Urothelium cell line (cell line): ENCODE data around the gene GSTA1.
A peak's percentile ranks its signal among the peaks of the same experiment; 100 is the strongest.
"Not testable (repeated sequence)": the region's sequence is repeated elsewhere in the genome, so short reads cannot be mapped to it uniquely, and the experiment has no call there.

ENCODE experiments used
- DNase-seq: peaks from one replicate; pipeline ENCODE4 v3.0.0; 2011; ENCODE audit warnings: low spot score, mixed read lengths
- FAIRE-seq: peaks from 2 replicates; lab custom pipeline; 2011; peaks lifted over from hg19 to GRCh38; lab: Jason Lieb, UNC

GSTA1 gene

GRCh38 chr6:52803668-52804255, at the start of gene GSTA1:
Gene GSTA1 (minus strand): TSS chr6:52803816. CDS start chr6:52799267, 4,549 bp downstream.
- not testable (repeated sequence) for FAIRE-seq, DNase-seq

GRCh38 chr6:52849137-52849536, 45.5 kb upstream of the GSTA1 start:
- FAIRE-seq: no peak
- DNase-seq: no peak

- DNase-seq (no peak), FAIRE-seq (no peak)
Measured at GRCh38 chr6:52846002-52846401, 42.4 kb upstream of the GSTA1 start.

- DNase-seq (no peak), FAIRE-seq (no peak)
Measured at GRCh38 chr6:52843605-52844004, 40.0 kb upstream of the GSTA1 start.

GRCh38 chr6:52840763-52841585, 37.4 kb upstream of the GSTA1 start, which contains the start of gene GSTA5:
Gene GSTA5 (minus strand): TSS chr6:52840813.
- DNase-seq: no peak
- FAIRE-seq: no peak

- peak; percentile 72 for FAIRE-seq
Measured at GRCh38 chr6:52839124-52840055, 35.8 kb upstream of the GSTA1 start.

GRCh38 chr6:52834481-52834880, 30.9 kb upstream of the GSTA1 start:
- FAIRE-seq: no peak

More at GRCh38 chr6:52839124-52840055, 35.8 kb upstream of the GSTA1 start:
- DNase-seq: peak; percentile 80

GRCh38 chr6:52830869-52831268, 27.3 kb upstream of the GSTA1 start:
- DNase-seq: not testable (repeated sequence)
- FAIRE-seq: peak; percentile 37

More at GRCh38 chr6:52834481-52834880, 30.9 kb upstream of the GSTA1 start:
- DNase-seq: no peak

GRCh38 chr6:52829046-52829817, 25.6 kb upstream of the GSTA1 start:
- no peak for DNase-seq
- FAIRE-seq: no peak

- not testable (repeated sequence) for DNase-seq, FAIRE-seq
Measured at GRCh38 chr6:52828621-52829020, 25.0 kb upstream of the GSTA1 start.

GRCh38 chr6:52827073-52827783, 23.6 kb upstream of the GSTA1 start:
- not testable (repeated sequence) for FAIRE-seq, DNase-seq

GRCh38 chr6:52826513-52826912, 22.9 kb upstream of the GSTA1 start:
- FAIRE-seq (no peak), DNase-seq (no peak)

- DNase-seq, FAIRE-seq: not testable (repeated sequence)
Measured at GRCh38 chr6:52825900-52826459, 22.4 kb upstream of the GSTA1 start.

GRCh38 chr6:52825270-52825793, 21.7 kb upstream of the GSTA1 start:
- not testable (repeated sequence) for DNase-seq, FAIRE-seq

- DNase-seq: no peak
- no peak for FAIRE-seq
Measured at GRCh38 chr6:52821842-52822241, 18.2 kb upstream of the GSTA1 start.

- DNase-seq (no peak), FAIRE-seq (no peak)
Measured at GRCh38 chr6:52820198-52820597, 16.6 kb upstream of the GSTA1 start.

- FAIRE-seq (peak; percentile 80), DNase-seq (peak; percentile 83)
Measured at GRCh38 chr6:52815167-52816092, 11.8 kb upstream of the GSTA1 start.

- FAIRE-seq, DNase-seq: not testable (repeated sequence)
Measured at GRCh38 chr6:52814545-52814944, 10.9 kb upstream of the GSTA1 start.
